BE2C (cell line): ENCODE results near the gene CALM1.

Experiments used
- DNase-seq: peaks from one replicate; pipeline ENCODE4 v3.0.0-alpha.2; 2020
- H3K27me3 ChIP-seq: fragments of 250-450 bp; sonication (Bioruptor Pico); 2 replicates; pipeline ENCODE4 v1.5.1; 2020; ENCODE audit warnings: mild to moderate bottlenecking
- H3K36me3 ChIP-seq: fragments of 250-450 bp; sonication (Bioruptor Pico); 2 replicates; pipeline ENCODE4 v1.5.1; 2020; ENCODE audit warnings: mild to moderate bottlenecking
- H3K4me1 ChIP-seq: fragments of 250-450 bp; sonication (Bioruptor Pico); 2 replicates; pipeline ENCODE4 v1.5.1; 2020
- H3K4me3 ChIP-seq: 2 replicates; pipeline ENCODE4 v1.5.1; 2011; ENCODE audit warnings: low read depth, low read length
- H3K9me3 ChIP-seq: fragments of 250-450 bp; sonication (Bioruptor Pico); 2 replicates; pipeline ENCODE4 v1.5.1; 2020
- TF ChIP-seq, protein P1 (sequence below): IDR thresholded peaks from 2 replicates; pipeline ENCODE4 v1.5.1; 2012; ENCODE audit warnings: mild to moderate bottlenecking, low read depth, low read length

CALM1 gene

DNA sequence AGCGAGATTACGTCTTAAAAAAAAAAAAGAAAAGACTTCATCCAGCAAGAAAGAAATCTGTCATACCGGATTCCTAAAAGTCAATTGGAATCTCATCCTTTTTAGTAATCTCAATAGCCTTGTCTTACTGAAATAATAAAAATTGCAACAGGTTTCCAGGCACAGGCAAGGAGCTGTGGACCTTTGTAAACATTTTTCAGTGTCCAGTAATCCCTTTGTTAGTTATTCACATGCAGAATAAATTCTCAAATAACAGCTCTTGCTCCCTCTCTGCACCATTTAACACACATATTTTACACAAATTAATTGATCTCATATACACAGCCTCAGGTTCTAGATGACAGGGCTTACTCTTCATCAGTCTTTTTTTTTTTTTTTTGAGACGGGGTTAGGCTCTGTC is 22.0 kb upstream of the CALM1 start:
- Histone ChIP-seq H3K27me3 (no peaks in the 10 kb centered on the region), H3K36me3 (no peaks in the 10 kb centered on the region), H3K9me3 (no peaks in the 10 kb centered on the region), H3K4me1 (no peaks in the 10 kb centered on the region), H3K4me3 (no peak overlapping the region)
- DNase-seq: no peak
- TF ChIP-seq, protein P1, sequence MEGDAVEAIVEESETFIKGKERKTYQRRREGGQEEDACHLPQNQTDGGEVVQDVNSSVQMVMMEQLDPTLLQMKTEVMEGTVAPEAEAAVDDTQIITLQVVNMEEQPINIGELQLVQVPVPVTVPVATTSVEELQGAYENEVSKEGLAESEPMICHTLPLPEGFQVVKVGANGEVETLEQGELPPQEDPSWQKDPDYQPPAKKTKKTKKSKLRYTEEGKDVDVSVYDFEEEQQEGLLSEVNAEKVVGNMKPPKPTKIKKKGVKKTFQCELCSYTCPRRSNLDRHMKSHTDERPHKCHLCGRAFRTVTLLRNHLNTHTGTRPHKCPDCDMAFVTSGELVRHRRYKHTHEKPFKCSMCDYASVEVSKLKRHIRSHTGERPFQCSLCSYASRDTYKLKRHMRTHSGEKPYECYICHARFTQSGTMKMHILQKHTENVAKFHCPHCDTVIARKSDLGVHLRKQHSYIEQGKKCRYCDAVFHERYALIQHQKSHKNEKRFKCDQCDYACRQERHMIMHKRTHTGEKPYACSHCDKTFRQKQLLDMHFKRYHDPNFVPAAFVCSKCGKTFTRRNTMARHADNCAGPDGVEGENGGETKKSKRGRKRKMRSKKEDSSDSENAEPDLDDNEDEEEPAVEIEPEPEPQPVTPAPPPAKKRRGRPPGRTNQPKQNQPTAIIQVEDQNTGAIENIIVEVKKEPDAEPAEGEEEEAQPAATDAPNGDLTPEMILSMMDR: no peak

DNA sequence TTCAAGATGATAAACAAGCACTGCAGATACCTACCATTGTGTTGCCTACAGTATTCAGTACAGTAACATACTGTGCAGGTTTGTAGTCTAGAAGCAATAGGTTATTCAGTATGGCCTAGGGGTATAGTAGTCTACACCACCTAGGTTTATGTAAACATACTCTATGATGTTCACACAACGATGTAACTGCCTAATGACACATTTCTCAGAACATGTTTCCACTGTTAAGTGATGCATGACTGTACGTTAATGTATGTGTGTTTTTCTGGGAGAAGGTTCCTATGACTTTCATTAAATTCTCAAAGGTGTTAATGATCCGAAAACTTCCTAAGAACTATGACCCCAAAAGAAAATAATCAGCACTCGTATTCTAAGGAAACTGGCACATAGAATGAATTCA is 20.9 kb upstream of the CALM1 start:
- H3K4me1 ChIP-seq: no peaks in the 10 kb centered on the region
- no peaks in the 10 kb centered on the region for H3K27me3 ChIP-seq
- no peaks in the 10 kb centered on the region for H3K36me3 ChIP-seq
- no peak overlapping the region for H3K4me3 ChIP-seq
- DNase-seq: no peak
- H3K9me3 ChIP-seq: no peaks in the 10 kb centered on the region
- TF ChIP-seq, protein P1: no peak

DNA sequence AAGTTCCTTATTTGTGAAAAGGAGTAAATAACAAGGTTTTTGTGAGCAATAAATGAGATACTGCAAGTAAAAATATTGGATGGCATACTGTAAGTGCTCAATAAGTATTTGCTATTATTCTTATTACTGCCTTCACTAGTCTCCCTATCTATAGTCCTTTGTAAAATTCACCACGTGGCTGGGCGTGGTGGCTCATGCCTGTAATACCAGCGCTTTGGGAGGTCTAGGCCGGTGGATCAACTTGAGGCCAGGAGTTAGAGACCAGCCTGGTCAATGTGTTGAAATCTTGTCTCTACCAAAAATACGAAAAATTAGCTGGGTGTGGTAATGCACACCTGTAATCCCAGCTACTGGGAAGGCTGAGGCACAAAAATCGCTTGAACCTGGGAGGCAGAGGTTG is 18.6 kb upstream of the CALM1 start:
- Histone ChIP-seq H3K4me1 (peaks cover 6% of the 10 kb centered on the region), H3K4me3 (no peak overlapping the region), H3K9me3 (no peaks in the 10 kb centered on the region), H3K27me3 (no peaks in the 10 kb centered on the region), H3K36me3 (no peaks in the 10 kb centered on the region)
- TF ChIP-seq, protein P1: no peak
- DNase-seq: no peak

DNA sequence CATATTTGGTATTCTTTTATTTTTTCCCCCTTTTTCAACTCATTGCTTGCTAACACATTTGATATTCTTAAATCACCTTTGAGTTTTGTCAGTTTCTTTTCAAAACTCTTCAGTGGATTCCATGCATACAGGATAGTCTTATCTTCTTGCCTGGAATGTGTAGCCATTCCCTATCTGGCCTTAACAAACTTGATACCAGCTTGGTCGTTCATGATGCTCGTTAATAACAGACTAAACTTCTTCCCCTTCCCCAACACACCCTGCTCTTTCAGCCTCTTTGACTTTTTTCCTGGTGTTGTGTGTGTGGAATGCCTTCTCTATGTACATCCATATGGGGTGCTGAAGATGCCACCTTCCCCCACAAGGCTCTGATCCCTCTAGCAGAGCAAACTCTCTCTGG is 17.7 kb upstream of the CALM1 start:
- DNase-seq: no peak
- Histone ChIP-seq H3K27me3 (no peaks in the 10 kb centered on the region), H3K9me3 (no peaks in the 10 kb centered on the region), H3K4me1 (peaks cover 6% of the 10 kb centered on the region), H3K36me3 (no peaks in the 10 kb centered on the region), H3K4me3 (no peak overlapping the region)
- TF ChIP-seq, protein P1: no peak

DNA sequence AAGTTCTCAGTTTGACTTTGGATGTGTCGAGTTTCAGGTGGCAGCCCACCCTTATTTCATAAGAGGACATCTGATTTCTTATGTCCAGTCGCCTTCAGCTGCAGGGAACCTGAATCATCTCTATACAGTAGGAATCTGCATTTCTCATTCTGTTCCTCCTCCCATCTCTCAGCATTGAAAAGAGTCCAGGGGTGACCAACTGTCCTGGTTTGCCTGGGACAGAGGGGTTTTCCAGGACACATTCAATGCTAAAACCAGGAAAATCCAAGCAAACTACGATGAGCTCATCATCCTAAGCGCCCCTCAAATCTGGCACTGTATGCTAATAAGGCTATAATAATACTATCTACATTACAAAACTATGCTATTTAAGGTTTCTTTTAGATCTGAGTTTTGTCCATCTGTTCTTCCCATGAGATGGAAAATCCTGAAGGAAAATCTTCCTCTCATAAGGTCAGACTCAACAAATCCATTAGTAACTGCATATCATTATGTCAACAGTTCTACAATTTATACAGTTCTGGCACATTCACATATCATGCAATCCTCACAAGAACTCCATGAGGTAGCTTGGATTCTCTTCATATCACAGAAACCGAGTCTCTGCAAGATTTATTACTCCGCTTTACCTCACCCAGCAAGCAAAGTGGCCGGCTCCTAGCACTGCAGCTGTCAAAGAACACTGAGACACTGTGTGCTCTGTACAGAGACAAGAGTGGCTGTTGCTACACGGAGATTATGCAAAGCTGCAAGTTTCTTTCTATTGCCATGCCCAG is 15.6 kb upstream of the CALM1 start:
- no peaks in the 10 kb centered on the region for H3K27me3 ChIP-seq
- peak; percentile 15 for DNase-seq
- H3K36me3 ChIP-seq: no peaks in the 10 kb centered on the region
- H3K4me1 ChIP-seq: peaks cover 6% of the 10 kb centered on the region
- H3K9me3 ChIP-seq: no peaks in the 10 kb centered on the region
- H3K4me3 ChIP-seq: no peak overlapping the region
- TF ChIP-seq, protein P1: no peak

DNA sequence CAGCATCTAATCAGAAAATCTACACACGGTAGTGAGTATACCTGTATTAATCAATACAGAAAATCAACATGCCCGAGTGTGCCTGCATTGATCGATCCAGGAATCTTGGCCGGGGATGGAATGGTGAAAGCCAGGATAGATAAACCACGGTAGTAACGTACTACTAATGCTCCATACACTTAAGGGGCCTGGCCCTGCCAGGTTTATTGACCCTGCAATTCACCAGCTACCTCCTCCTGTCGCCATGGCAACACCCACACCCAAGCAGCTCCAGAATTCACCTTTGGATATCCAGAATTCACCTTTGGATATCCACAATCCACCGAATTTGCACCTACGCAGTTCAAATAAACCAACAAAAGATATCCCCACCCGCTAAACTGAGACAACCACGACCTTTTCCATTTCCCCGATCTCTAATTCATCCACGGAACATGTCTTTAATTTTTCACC is 14.8 kb upstream of the CALM1 start:
- H3K9me3 ChIP-seq: no peaks in the 10 kb centered on the region
- peak; percentile 45 for DNase-seq
- TF ChIP-seq, protein P1: no peak
- no peaks in the 10 kb centered on the region for H3K36me3 ChIP-seq
- H3K4me1 ChIP-seq: peaks cover 6% of the 10 kb centered on the region
- peak overlapping the region; percentile 91 for H3K4me3 ChIP-seq
- H3K27me3 ChIP-seq: no peaks in the 10 kb centered on the region
